Neural cell (in vitro differentiated cells): ENCODE measurements around the gene DPF3. TPM values are rescaled to one million over a fixed set of nuclear protein-coding genes. Genes with fewer than 3 reads are reported as not detected.
A peak's percentile ranks its signal among the peaks of the same experiment; 100 is the strongest.

Experiments
- H2AFZ ChIP-seq: fragments of 200-600, 300-800 bp; sonication (generic), shearing (Covaris generic); 2 replicates; pipeline ENCODE4 v1.6.0; 2014; ENCODE audit warnings: low read depth, mild to moderate bottlenecking, antibody characterized with exemption, low read length, moderate library complexity
- H3F3A ChIP-seq: fragments of 200-600 bp; shearing (Covaris generic); 2 replicates; pipeline ENCODE4 v1.6.1; 2016; ENCODE audit warnings: mild to moderate bottlenecking, moderate library complexity, mixed read lengths, antibody characterized with exemption, low read length; ENCODE audit not compliant: insufficient read depth, poor library complexity, severe bottlenecking
- H3K27ac ChIP-seq: fragments of 200-600, 300-800 bp; sonication (generic), shearing (Covaris generic); 2 replicates; pipeline ENCODE4 v1.5.1; 2014; ENCODE audit warnings: mild to moderate bottlenecking, low read length, moderate library complexity
- H3K27me3 ChIP-seq: fragments of 300-800, 200-600 bp; sonication (generic), shearing (Covaris generic); 2 replicates; pipeline ENCODE4 v1.6.0; 2014; ENCODE audit warnings: mild to moderate bottlenecking, low read depth, low read length, moderate library complexity; ENCODE audit not compliant: insufficient read depth
- H3K36me3 ChIP-seq: fragments of 300-800, 200-600 bp; sonication (generic), shearing (Covaris generic); 2 replicates; pipeline ENCODE4 v1.5.1; 2014; ENCODE audit warnings: mild to moderate bottlenecking, antibody characterized with exemption, low read length, moderate library complexity; ENCODE audit not compliant: insufficient read depth
- H3K4me2 ChIP-seq: fragments of 300-800, 200-600 bp; sonication (generic), shearing (Covaris generic); 2 replicates; pipeline ENCODE4 v1.6.0; 2014; ENCODE audit warnings: mild to moderate bottlenecking, low read length
- H3K4me3 ChIP-seq: fragments of 300-800, 200-600 bp; sonication (generic), shearing (Covaris generic); 2 replicates; pipeline ENCODE4 v1.5.1; 2014; ENCODE audit warnings: mild to moderate bottlenecking, low read length, moderate library complexity
- H3K79me2 ChIP-seq: fragments of 200-600 bp; shearing (Covaris generic); replicated peaks from 2 replicates; pipeline ENCODE4 v1.6.0; 2014; ENCODE audit warnings: mild to moderate bottlenecking, low read length, moderate library complexity; ENCODE audit not compliant: insufficient read depth
- H3K9ac ChIP-seq: fragments of 300-800, 200-600 bp; sonication (generic), shearing (Covaris generic); 2 replicates; pipeline ENCODE4 v1.6.1; 2016; ENCODE audit warnings: mild to moderate bottlenecking, low read length, mixed read lengths
- H3K9me2 ChIP-seq: fragments of 200-600 bp; shearing (Covaris generic); 2 replicates; pipeline ENCODE4 v1.6.1; 2016; ENCODE audit warnings: mild to moderate bottlenecking, low read length, mixed read lengths; ENCODE audit not compliant: insufficient read depth
- H3K9me3 ChIP-seq: fragments of 200-600, 300-800 bp; sonication (generic), shearing (Covaris generic); 2 replicates; pipeline ENCODE4 v1.6.1; 2016; ENCODE audit warnings: mild to moderate bottlenecking, mixed run types, low read length, moderate library complexity, mixed read lengths
- H4K20me1 ChIP-seq: fragments of 200-600 bp; shearing (Covaris generic); 2 replicates; pipeline ENCODE4 v1.6.1; 2016; ENCODE audit warnings: mild to moderate bottlenecking, mixed run types; ENCODE audit not compliant: insufficient read depth
- CTCF ChIP-seq: fragments of 450-650 bp; IDR thresholded peaks from 2 replicates; pipeline ENCODE4 v1.5.1; 2014; ENCODE audit warnings: antibody characterized with exemption, mild to moderate bottlenecking, moderate library complexity; ENCODE audit not compliant: poor library complexity, severe bottlenecking
- EP300 ChIP-seq: fragments of 450-650 bp; conservative IDR thresholded peaks from 2 replicates; pipeline ENCODE4 v1.6.1; 2014; ENCODE audit warnings: antibody characterized with exemption, mild to moderate bottlenecking, moderate library complexity; ENCODE audit not compliant: poor library complexity, severe bottlenecking
- EZH2 ChIP-seq: fragments of 200-600, 300-800 bp; shearing (Covaris generic), sonication (generic); IDR thresholded peaks from 2 replicates; pipeline ENCODE4 v1.6.1; 2014; ENCODE audit warnings: antibody characterized with exemption, low read length, borderline replicate concordance, mild to moderate bottlenecking; ENCODE audit not compliant: insufficient read depth, poor library complexity, severe bottlenecking
- MXI1 ChIP-seq: fragments of 450-650 bp; conservative IDR thresholded peaks from 2 replicates; pipeline ENCODE4 v1.6.1; 2014; ENCODE audit warnings: antibody characterized with exemption, mild to moderate bottlenecking; ENCODE audit not compliant: poor library complexity, severe bottlenecking
- POLR2AphosphoS5 ChIP-seq: IDR thresholded peaks from 2 replicates; pipeline ENCODE4 v1.6.1; 2012
- RAD21 ChIP-seq: fragments of 450-650 bp; conservative IDR thresholded peaks from 2 replicates; pipeline ENCODE4 v1.6.1; 2014; ENCODE audit warnings: antibody characterized with exemption, mild to moderate bottlenecking, moderate library complexity
- SMC3 ChIP-seq: fragments of 450-650 bp; conservative IDR thresholded peaks from 2 replicates; pipeline ENCODE4 v1.6.1; 2014; ENCODE audit warnings: antibody characterized with exemption, mild to moderate bottlenecking, moderate library complexity; ENCODE audit not compliant: poor library complexity
- TAF1 ChIP-seq: IDR thresholded peaks from 2 replicates; pipeline ENCODE4 v1.6.1; 2012; ENCODE audit warnings: low read depth
- polyA minus RNA-seq: library from RNA; depleted of rRNA, polyadenylated mRNA; stranded (reverse); fragments of >200 nt; gene quantifications from 2 replicates; pipeline ENCODE4 v1.2.3, GENCODE V29; 2014
- polyA plus RNA-seq: library from polyadenylated mRNA; depleted of rRNA; stranded (reverse); fragments of >200 nt; gene quantifications from 2 replicates; pipeline ENCODE4 v1.2.3, GENCODE V29; 2014
- TF ChIP-seq, protein P1 (sequence below): IDR thresholded peaks from 2 replicates; pipeline ENCODE4 v1.6.1; 2012; ENCODE audit warnings: borderline replicate concordance

DPF3 gene
- 2.9 and 5.7 TPM in 2 replicates for polyA plus RNA-seq
- polyA minus RNA-seq: 17.0 and 21.8 TPM in 2 replicates

DNA sequence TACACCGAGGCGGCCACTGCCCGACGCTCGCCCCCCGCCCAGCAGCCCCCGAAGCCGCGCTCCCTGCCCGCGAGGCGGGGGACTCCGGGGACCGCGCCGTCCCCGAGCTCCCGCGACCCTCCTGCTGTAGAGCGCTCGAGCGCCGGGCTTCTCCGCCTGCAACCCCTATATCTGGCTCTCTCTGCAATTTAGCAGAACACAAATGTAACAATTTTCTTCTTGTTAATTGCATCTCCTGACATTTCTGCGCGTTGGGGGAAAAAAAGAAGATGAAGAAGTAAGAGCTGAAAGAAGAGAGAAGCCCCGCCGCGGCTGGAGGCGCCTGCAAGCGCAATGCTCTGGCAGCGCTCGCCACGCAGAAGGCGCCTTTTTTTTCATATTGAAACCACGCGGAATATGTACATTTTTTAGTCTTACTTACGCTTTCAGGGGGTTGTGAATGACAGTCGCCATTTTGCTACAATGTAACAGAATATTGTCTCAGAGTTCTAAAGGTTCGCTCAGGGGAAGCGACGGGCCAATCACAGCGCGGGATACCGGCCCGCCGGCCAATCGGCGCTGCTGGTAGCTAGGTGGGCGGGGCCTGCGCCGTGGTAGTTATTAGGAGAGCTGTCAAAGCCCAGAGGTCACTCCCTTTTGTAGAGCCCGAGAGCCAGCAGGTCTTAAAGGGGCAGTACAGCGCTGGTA, at the start of gene DPF3:
Gene DPF3 (minus strand): TSS at position 466 of the 687 bp plus-strand sequence. CDS start 13 bp downstream, at position 453.
- Histone ChIP-seq H3K79me2 (peaks cover 11% of the 10 kb centered on the region), H3K27ac (peak within 1 kb of the TSS; percentile 34), H3K9me2 (no peaks in the 10 kb centered on the region), H2AFZ (peak within 1 kb of the TSS; percentile 21), H4K20me1 (no peaks in the 10 kb centered on the region), H3K36me3 (no peaks in the 10 kb centered on the region), H3K4me3 (peak within 1 kb of the TSS; percentile 91), H3K9me3 (no peaks in the 10 kb centered on the region), H3K4me2 (peak within 1 kb of the TSS; percentile 99), H3F3A (no peaks in the 10 kb centered on the region), H3K27me3 (peaks cover 66% of the 10 kb centered on the region), H3K9ac (peak within 1 kb of the TSS; percentile 51)
- TF ChIP-seq TAF1 (no peak), CTCF (no peak), POLR2AphosphoS5 (peak; percentile 12), MXI1 (peak; percentile 84), SMC3 (peak; percentile 16), RAD21 (no peak), EP300 (no peak), EZH2 (no peak)
- TF ChIP-seq, protein P1, sequence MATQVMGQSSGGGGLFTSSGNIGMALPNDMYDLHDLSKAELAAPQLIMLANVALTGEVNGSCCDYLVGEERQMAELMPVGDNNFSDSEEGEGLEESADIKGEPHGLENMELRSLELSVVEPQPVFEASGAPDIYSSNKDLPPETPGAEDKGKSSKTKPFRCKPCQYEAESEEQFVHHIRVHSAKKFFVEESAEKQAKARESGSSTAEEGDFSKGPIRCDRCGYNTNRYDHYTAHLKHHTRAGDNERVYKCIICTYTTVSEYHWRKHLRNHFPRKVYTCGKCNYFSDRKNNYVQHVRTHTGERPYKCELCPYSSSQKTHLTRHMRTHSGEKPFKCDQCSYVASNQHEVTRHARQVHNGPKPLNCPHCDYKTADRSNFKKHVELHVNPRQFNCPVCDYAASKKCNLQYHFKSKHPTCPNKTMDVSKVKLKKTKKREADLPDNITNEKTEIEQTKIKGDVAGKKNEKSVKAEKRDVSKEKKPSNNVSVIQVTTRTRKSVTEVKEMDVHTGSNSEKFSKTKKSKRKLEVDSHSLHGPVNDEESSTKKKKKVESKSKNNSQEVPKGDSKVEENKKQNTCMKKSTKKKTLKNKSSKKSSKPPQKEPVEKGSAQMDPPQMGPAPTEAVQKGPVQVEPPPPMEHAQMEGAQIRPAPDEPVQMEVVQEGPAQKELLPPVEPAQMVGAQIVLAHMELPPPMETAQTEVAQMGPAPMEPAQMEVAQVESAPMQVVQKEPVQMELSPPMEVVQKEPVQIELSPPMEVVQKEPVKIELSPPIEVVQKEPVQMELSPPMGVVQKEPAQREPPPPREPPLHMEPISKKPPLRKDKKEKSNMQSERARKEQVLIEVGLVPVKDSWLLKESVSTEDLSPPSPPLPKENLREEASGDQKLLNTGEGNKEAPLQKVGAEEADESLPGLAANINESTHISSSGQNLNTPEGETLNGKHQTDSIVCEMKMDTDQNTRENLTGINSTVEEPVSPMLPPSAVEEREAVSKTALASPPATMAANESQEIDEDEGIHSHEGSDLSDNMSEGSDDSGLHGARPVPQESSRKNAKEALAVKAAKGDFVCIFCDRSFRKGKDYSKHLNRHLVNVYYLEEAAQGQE: no peak

- H2AFZ ChIP-seq: no peak overlapping the region
- H3K27ac ChIP-seq: no peak overlapping the region
- no peaks in the 10 kb centered on the region for H3K36me3 ChIP-seq
Observed at GRCh38 chr14:72942934-72943333, 49.0 kb upstream of the DPF3 start.

More at GRCh38 chr14:72942934-72943333, 49.0 kb upstream of the DPF3 start:
- no peaks in the 10 kb centered on the region for H3K79me2 ChIP-seq
- H3K9ac ChIP-seq: no peak overlapping the region
- no peaks in the 10 kb centered on the region for H3K9me2 ChIP-seq
- no peak overlapping the region for H3K4me2 ChIP-seq
- no peaks in the 10 kb centered on the region for H3K27me3 ChIP-seq
- H3K9me3 ChIP-seq: no peaks in the 10 kb centered on the region
- no peaks in the 10 kb centered on the region for H3F3A ChIP-seq
- no peak overlapping the region for H3K4me3 ChIP-seq
- H4K20me1 ChIP-seq: no peaks in the 10 kb centered on the region
- TF ChIP-seq SMC3: no peak
- no peak for TF ChIP-seq CTCF
- TF ChIP-seq EP300: no peak
